Astrocyte (in vitro differentiated cells and primary cell): Measurements from ENCODE around the gene TMX2.

ENCODE experiments used
- CTCF ChIP-seq: IDR thresholded peaks from 2 replicates; pipeline ENCODE4 v1.5.1; 2011; ENCODE audit warnings: low read depth, mild to moderate bottlenecking, inconsistent platforms, low read length, moderate library complexity; ENCODE audit not compliant: insufficient read depth
- EZH2 ChIP-seq: IDR thresholded peaks from 2 replicates; pipeline ENCODE4 v1.6.1; 2012; ENCODE audit warnings: mild to moderate bottlenecking, low read length, inconsistent platforms; ENCODE audit not compliant: insufficient read depth

- TF ChIP-seq CTCF (no peak), EZH2 (no peak)
Measured at GRCh38 chr11:57786436-57786835, 74.0 kb downstream of the TMX2 start.
